ENCODE results near the gene ADAMTS14.

The ADAMTS14 gene

GRCh38 chr10:70672165-70673042 lies at the start of gene ADAMTS14:
Gene ADAMTS14, plus strand, starts transcription at chr10:70672506. Its CDS starts 297 bp downstream, at chr10:70672803.
- TF ChIP-seq ESRRG (CRISPR knock-in tag; IDR thresholded peaks at IDR 0.05), result no peak
- peak; percentile 42 for ATAC-seq

GRCh38 chr10:70622541-70622940 lies 49.8 kb upstream of the ADAMTS14 start:
- TF ChIP-seq ESRRG (CRISPR knock-in tag; IDR thresholded peaks at IDR 0.05), result no peak
- TF ChIP-seq ZNF565 (CRISPR knock-in tag; conservative IDR thresholded peaks at IDR 0.05; ENCODE audit: low read depth), result no peak
- no peak for TF ChIP-seq ZNF70 (CRISPR knock-in tag; IDR thresholded peaks at IDR 0.05)
- TF ChIP-seq ZFP30 (CRISPR knock-in tag; IDR thresholded peaks at IDR 0.05), result no peak
- no peak for TF ChIP-seq PPARA (CRISPR knock-in tag; IDR thresholded peaks at IDR 0.05; ENCODE audit: borderline replicate concordance)
- TF ChIP-seq TOX (CRISPR knock-in tag; IDR thresholded peaks at IDR 0.05; ENCODE audit: borderline replicate concordance), result no peak
- TF ChIP-seq CSDC2 (CRISPR knock-in tag; IDR thresholded peaks at IDR 0.05), result no peak
- no peak for TF ChIP-seq POU6F1 (CRISPR knock-in tag; IDR thresholded peaks at IDR 0.05; ENCODE audit: borderline replicate concordance, low read depth)
- TF ChIP-seq TSHZ2 (CRISPR knock-in tag; IDR thresholded peaks at IDR 0.05), result no peak
- TF ChIP-seq PATZ1 (CRISPR knock-in tag; IDR thresholded peaks at IDR 0.05; ENCODE audit: borderline replicate concordance), result no peak
- TF ChIP-seq ZNF8 (CRISPR knock-in tag; IDR thresholded peaks at IDR 0.05), result no peak
- no peak for TF ChIP-seq GLIS3 (CRISPR knock-in tag; IDR thresholded peaks at IDR 0.05)
- TF ChIP-seq OSR1 (CRISPR knock-in tag; IDR thresholded peaks at IDR 0.05), result no peak
- no peak for TF ChIP-seq ZFP3 (CRISPR knock-in tag; IDR thresholded peaks at IDR 0.05)
- no peak for TF ChIP-seq TCF4 (CRISPR knock-in tag; IDR thresholded peaks at IDR 0.05; ENCODE audit: borderline replicate concordance)
- TF ChIP-seq CSRNP3 (CRISPR knock-in tag; IDR thresholded peaks at IDR 0.05), result no peak
- no peak for TF ChIP-seq BACH2 (CRISPR knock-in tag; IDR thresholded peaks at IDR 0.05; ENCODE audit: borderline replicate concordance)
- no peak for TF ChIP-seq CREB5 (CRISPR knock-in tag; IDR thresholded peaks at IDR 0.05; ENCODE audit: low read depth)
- no peak for TF ChIP-seq ZC3H10 (CRISPR knock-in tag; IDR thresholded peaks at IDR 0.05)
- TF ChIP-seq ISL1 (CRISPR knock-in tag; IDR thresholded peaks at IDR 0.05), result no peak

More at GRCh38 chr10:70622541-70622940, 49.8 kb upstream of the ADAMTS14 start:
- ATAC-seq, result no peak

Measured in SK-N-SH treated with all-trans-retinoic acid at 6 μM for 48 hours (cell line).